ENCODE measurements around the gene HAND1. TPM values are rescaled to one million over a fixed set of nuclear protein-coding genes. Genes with fewer than 3 reads are reported as not detected.

The HAND1 gene
- total RNA-seq, 2 experiments from 2014 or later = not detected

DNA sequence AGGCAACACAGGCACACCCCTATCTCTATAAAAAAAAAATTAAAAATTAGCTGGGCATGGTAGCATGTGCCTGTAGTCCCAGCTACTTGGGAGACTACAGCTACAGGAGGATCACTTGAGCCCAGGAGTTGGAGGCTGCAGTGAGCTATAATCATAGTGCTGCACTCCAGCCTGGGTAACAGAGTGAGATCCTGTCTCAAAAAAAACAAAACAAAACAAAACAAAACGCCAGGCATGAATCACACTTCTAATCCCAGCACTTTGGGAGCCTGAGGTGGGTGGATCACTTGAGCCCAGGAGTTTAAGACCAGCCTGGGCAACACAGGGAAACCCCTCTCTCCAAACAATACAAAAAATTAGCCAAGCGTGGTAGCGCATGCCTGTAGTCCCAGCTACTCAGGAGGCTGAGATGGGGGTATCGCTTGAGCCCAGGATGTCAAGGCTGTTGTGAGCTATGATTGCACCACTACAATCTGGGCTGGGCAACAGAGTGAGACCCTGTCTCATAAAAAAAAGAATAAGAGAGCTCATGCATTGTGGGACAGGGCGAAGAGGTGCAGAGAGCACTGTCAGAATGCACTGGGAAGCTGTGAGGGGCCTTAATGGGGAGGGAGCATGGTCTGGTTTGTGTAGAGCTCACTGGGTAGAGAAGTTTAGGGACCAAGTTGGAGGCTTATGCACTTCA is 40.6 kb downstream of the HAND1 start:
- TF ChIP-seq, protein P1, sequence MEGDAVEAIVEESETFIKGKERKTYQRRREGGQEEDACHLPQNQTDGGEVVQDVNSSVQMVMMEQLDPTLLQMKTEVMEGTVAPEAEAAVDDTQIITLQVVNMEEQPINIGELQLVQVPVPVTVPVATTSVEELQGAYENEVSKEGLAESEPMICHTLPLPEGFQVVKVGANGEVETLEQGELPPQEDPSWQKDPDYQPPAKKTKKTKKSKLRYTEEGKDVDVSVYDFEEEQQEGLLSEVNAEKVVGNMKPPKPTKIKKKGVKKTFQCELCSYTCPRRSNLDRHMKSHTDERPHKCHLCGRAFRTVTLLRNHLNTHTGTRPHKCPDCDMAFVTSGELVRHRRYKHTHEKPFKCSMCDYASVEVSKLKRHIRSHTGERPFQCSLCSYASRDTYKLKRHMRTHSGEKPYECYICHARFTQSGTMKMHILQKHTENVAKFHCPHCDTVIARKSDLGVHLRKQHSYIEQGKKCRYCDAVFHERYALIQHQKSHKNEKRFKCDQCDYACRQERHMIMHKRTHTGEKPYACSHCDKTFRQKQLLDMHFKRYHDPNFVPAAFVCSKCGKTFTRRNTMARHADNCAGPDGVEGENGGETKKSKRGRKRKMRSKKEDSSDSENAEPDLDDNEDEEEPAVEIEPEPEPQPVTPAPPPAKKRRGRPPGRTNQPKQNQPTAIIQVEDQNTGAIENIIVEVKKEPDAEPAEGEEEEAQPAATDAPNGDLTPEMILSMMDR (IDR thresholded peaks at IDR 0.05) = no peak
- H3K27me3 ChIP-seq (ENCODE audit: control insufficient read depth in 1 of 2, insufficient read depth in 2 of 2, low read length in 2 of 2) = no peaks in the 10 kb centered on the region
- peaks cover 14% of the 10 kb centered on the region for H3K4me1 Mint-ChIP-seq (ENCODE audit: low read depth)
- H3K36me3 Mint-ChIP-seq (ENCODE audit: low read depth) = peaks cover 77% of the 10 kb centered on the region
- H3K9me3 Mint-ChIP-seq = no peaks in the 10 kb centered on the region
- intact Hi-C loops (cut with DNase I, micrococcal nuclease) = no loop called here
- peaks cover 65% of the 10 kb centered on the region for H3K36me3 ChIP-seq (ENCODE audit: insufficient read depth, low read length)
- H3K4me1 ChIP-seq (ENCODE audit: insufficient read depth, low read length) = peaks cover 3% of the 10 kb centered on the region
- H3K4me3 Mint-ChIP-seq = no peak overlapping the region
- H3K27me3 Mint-ChIP-seq = no peaks in the 10 kb centered on the region
- no peaks in the 10 kb centered on the region for H3K9me3 ChIP-seq (ENCODE audit: control insufficient read depth in 1 of 2, insufficient read depth in 1 of 2, low read length in 2 of 2)
- CTCF ChIA-PET = no interaction called here
- ATAC-seq (ENCODE audit: poor library complexity) = no peak
- no peak overlapping the region for H3K27ac Mint-ChIP-seq
- DNase-seq = no peak
- POLR2A ChIA-PET = interaction anchor here (0.6 kb wide), 1 partner anchor 22 kb away, joined by 3 read pairs; no protein-coding TSS in a partner anchor
- no peak overlapping the region for H3K27ac ChIP-seq (ENCODE audit: low read depth in 1 of 2, low read length in 2 of 2)
- H3K4me3 ChIP-seq (ENCODE audit: low read length) = no peak overlapping the region

- TF ChIP-seq, protein P1 (IDR thresholded peaks at IDR 0.05) = no peak
- Histone ChIP-seq H3K9me3 (ENCODE audit: control insufficient read depth in 1 of 2, insufficient read depth in 1 of 2, low read length in 2 of 2) (no peaks in the 10 kb centered on the region), H3K4me3 (ENCODE audit: low read length) (no peak overlapping the region), H3K27me3 (ENCODE audit: control insufficient read depth in 1 of 2, insufficient read depth in 2 of 2, low read length in 2 of 2) (no peaks in the 10 kb centered on the region), H3K27ac (ENCODE audit: low read depth in 1 of 2, low read length in 2 of 2) (no peak overlapping the region), H3K4me1 (ENCODE audit: insufficient read depth, low read length) (no peaks in the 10 kb centered on the region), H3K36me3 (ENCODE audit: insufficient read depth, low read length) (peaks cover 46% of the 10 kb centered on the region)
- Mint-ChIP-seq H3K4me1 (ENCODE audit: low read depth) (no peaks in the 10 kb centered on the region), H3K4me3 (no peak overlapping the region), H3K36me3 (ENCODE audit: low read depth) (peaks cover 66% of the 10 kb centered on the region), H3K9me3 (no peaks in the 10 kb centered on the region), H3K27ac (no peak overlapping the region), H3K27me3 (no peaks in the 10 kb centered on the region)
- ChIA-PET POLR2A (no interaction called here), CTCF (no interaction called here)
- intact Hi-C loops (cut with DNase I, micrococcal nuclease) = no loop called here
- no peak for DNase-seq
- ATAC-seq (ENCODE audit: poor library complexity) = no peak
Measured at GRCh38 chr5:154435226-154435625, 42.8 kb downstream of the HAND1 start.

DNA sequence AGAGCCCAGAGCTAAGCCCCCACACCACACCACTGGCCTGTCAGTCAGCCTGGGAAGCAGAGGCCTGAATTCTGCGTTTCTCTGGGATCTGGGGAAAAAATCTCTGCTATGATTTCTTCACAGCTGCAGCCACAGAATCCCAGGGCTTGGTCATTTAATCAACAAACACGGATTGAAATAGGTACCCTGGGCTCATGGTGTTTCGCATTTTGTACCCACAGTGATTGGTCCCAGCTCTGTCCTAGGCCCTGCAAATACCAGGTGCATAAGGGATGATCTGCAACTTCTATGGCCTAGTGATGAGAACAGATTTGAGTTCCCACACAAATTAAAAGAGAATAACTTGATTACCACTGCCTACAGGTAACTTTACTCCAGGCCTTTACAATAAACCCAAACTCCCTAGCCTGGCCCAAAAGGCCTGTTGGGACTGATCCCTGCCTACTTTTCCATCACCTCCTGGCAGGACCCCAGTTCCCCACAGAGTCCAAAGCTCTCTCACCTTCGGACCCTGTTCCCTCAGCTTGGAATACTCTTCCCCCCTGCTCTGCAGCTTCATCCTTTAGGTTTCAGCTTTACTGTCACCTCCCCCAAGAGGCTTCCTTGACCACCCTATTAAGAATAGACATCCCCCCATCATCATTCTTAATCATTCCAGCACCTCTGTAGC is 46.9 kb downstream of the HAND1 start:
- no peak for ATAC-seq (ENCODE audit: poor library complexity)
- no peak overlapping the region for H3K27ac Mint-ChIP-seq

More for the DNA sequence above, 46.9 kb downstream of the HAND1 start:
- no peaks in the 10 kb centered on the region for H3K4me1 Mint-ChIP-seq (ENCODE audit: low read depth)
- Histone ChIP-seq H3K4me3 (ENCODE audit: low read length) (no peak overlapping the region), H3K27ac (ENCODE audit: low read depth in 1 of 2, low read length in 2 of 2) (no peak overlapping the region), H3K9me3 (ENCODE audit: control insufficient read depth in 1 of 2, insufficient read depth in 1 of 2, low read length in 2 of 2) (no peaks in the 10 kb centered on the region), H3K27me3 (ENCODE audit: control insufficient read depth in 1 of 2, insufficient read depth in 2 of 2, low read length in 2 of 2) (no peaks in the 10 kb centered on the region), H3K36me3 (ENCODE audit: insufficient read depth, low read length) (peaks cover 16% of the 10 kb centered on the region), H3K4me1 (ENCODE audit: insufficient read depth, low read length) (no peaks in the 10 kb centered on the region)
- ChIA-PET CTCF (no interaction called here), POLR2A (no interaction called here)
- peaks cover 33% of the 10 kb centered on the region for H3K36me3 Mint-ChIP-seq (ENCODE audit: low read depth)
- no peaks in the 10 kb centered on the region for H3K9me3 Mint-ChIP-seq
- intact Hi-C loops (cut with DNase I, micrococcal nuclease) = loop anchor here in 1 of 2 experiments (5.0 kb wide), 1 partner anchor 316 kb away; no protein-coding TSS in a partner anchor
- no peaks in the 10 kb centered on the region for H3K27me3 Mint-ChIP-seq
- TF ChIP-seq, protein P1 (IDR thresholded peaks at IDR 0.05) = no peak
- no peak for DNase-seq
- no peak overlapping the region for H3K4me3 Mint-ChIP-seq

Data from CD4-positive, alpha-beta T cell (primary cell).